Measurements from ENCODE around the gene PRKG1. TPM values are rescaled to one million over a fixed set of nuclear protein-coding genes. Genes with fewer than 3 reads are reported as not detected.

PRKG1 gene
- total and polyA plus RNA-seq, 2 donors (not counting 1 experiment from before 2014, with no cell fraction given), result not detected

DNA sequence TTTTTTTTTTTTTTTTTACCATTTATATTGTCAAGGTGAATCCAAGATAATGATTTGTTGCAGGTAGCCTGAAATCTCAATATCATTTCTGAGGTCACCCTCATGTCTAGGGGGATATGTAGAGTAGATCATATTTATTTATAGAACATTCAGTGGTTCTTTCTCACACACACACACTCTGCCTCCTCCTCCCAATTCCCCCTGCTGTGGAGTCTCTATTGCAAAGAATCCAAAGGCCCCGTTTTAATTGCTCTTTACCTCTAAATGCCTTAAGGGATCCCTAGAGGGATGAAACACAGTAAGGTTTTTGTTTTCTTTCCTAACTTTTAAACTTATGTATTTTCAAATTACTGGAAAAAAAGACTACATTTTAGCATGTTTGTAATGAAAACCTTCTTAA is 170.0 kb downstream of the PRKG1 start:
- H3K27ac Mint-ChIP-seq, result no peak overlapping the region
- DNase-seq, result no peak
- Histone ChIP-seq H3K4me2 (replicated peaks; ENCODE audit: low read depth, low read length, poor library complexity, severe bottlenecking) (no peak overlapping the region), H4K20me1 (ENCODE audit: control insufficient read depth, insufficient read depth, low read length, poor library complexity, severe bottlenecking) (no peaks in the 10 kb centered on the region), H2AFZ (ENCODE audit: insufficient read depth, low read depth, low read length, poor library complexity, severe bottlenecking) (no peak overlapping the region), H3K27me3 (replicated peaks in 1 of 4; ENCODE audit: control extremely low read depth in 1 of 4, control insufficient read depth in 3 of 4, insufficient read depth in 4 of 4, low read length in 3 of 4) (no peaks in the 10 kb centered on the region), H3K27ac (ENCODE audit: low read length in 2 of 2) (no peak overlapping the region), H3K9ac (ENCODE audit: low read length) (no peak overlapping the region), H3K79me2 (ENCODE audit: control insufficient read depth, insufficient read depth, low read length) (no peaks in the 10 kb centered on the region), H3K4me3 (ENCODE audit: control extremely low read depth in 1 of 5, extremely low read depth in 1 of 5, insufficient read depth in 1 of 5, low read depth in 2 of 5, low read length in 4 of 5) (no peak overlapping the region), H3K36me3 (replicated peaks in 1 of 2; ENCODE audit: control extremely low read depth in 1 of 2, control insufficient read depth in 1 of 2, extremely low read depth in 1 of 2, insufficient read depth in 2 of 2, low read length in 1 of 2) (no peaks in the 10 kb centered on the region), H3K9me3 (ENCODE audit: control extremely low read depth in 1 of 3, control insufficient read depth in 2 of 3, insufficient read depth in 1 of 3, low read length in 2 of 3) (no peaks in the 10 kb centered on the region), H3K4me1 (ENCODE audit: control insufficient read depth in 2 of 2, insufficient read depth in 2 of 2, low read length in 2 of 2) (no peaks in the 10 kb centered on the region)
- WGBS (ENCODE audit: insufficient coverage), result no CpG with 5 or more reads among the region's 1 CpG
- H3K4me1 Mint-ChIP-seq, result no peaks in the 10 kb centered on the region
- POLR2A ChIA-PET, result no interaction called here
- H3K9me3 Mint-ChIP-seq (ENCODE audit: insufficient read depth), result no peaks in the 10 kb centered on the region
- intact Hi-C loops (cut with micrococcal nuclease), result no loop called here
- no peaks in the 10 kb centered on the region for H3K27me3 Mint-ChIP-seq
- ATAC-seq (ENCODE audit: low read depth), result no peak
- CTCF ChIA-PET, result no interaction called here
- no peak for TF ChIP-seq EZH2 (IDR thresholded peaks at IDR 0.05; ENCODE audit: borderline replicate concordance, insufficient read depth, low read depth, low read length, poor library complexity, severe bottlenecking)
- TF ChIP-seq, protein P1, sequence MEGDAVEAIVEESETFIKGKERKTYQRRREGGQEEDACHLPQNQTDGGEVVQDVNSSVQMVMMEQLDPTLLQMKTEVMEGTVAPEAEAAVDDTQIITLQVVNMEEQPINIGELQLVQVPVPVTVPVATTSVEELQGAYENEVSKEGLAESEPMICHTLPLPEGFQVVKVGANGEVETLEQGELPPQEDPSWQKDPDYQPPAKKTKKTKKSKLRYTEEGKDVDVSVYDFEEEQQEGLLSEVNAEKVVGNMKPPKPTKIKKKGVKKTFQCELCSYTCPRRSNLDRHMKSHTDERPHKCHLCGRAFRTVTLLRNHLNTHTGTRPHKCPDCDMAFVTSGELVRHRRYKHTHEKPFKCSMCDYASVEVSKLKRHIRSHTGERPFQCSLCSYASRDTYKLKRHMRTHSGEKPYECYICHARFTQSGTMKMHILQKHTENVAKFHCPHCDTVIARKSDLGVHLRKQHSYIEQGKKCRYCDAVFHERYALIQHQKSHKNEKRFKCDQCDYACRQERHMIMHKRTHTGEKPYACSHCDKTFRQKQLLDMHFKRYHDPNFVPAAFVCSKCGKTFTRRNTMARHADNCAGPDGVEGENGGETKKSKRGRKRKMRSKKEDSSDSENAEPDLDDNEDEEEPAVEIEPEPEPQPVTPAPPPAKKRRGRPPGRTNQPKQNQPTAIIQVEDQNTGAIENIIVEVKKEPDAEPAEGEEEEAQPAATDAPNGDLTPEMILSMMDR (IDR thresholded peaks at IDR 0.05), result no peak
- no peak overlapping the region for H3K4me3 Mint-ChIP-seq

DNA sequence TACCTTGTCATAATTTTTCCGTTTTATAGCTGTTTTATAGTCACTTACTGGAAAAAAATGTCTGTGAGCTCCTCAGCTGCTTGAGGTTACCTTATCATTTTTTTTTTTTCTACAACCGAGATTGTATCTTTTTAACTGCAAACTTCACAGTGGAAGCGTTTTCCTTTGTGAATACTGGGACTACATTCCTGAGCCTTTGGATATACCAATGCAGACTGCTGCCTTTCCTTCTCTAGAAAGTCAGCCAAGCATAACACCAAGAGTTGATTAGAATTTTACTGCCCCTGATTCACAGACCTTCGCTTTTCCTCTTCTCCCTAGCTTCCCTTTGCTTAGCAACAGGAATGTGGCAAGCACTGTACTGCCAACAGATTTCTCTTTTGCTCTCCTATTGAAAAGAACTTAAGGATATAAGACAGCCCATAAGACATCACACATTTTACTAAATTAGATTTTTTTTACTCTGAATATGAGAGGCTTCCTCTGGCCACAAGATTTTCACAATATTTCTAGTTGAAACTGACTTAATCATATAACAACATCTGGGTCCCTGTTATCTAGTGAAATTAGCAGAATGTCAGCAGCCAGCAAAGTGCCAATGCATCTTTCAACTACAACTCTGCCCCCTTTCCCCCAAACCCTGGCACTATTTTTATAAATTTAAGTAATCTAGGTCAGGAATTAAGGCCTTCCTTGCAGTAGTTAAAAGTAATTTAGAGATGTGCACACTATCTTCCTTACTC is 170.6 kb downstream of the PRKG1 start:
- no peak overlapping the region for H3K27ac ChIP-seq (ENCODE audit: low read length in 2 of 2)
- H3K4me2 ChIP-seq (replicated peaks; ENCODE audit: low read depth, low read length, poor library complexity, severe bottlenecking), result no peak overlapping the region
- Mint-ChIP-seq H3K27me3 (no peaks in the 10 kb centered on the region), H3K4me1 (no peaks in the 10 kb centered on the region), H3K9me3 (ENCODE audit: insufficient read depth) (no peaks in the 10 kb centered on the region), H3K4me3 (no peak overlapping the region), H3K27ac (no peak overlapping the region)
- TF ChIP-seq EZH2 (IDR thresholded peaks at IDR 0.05; ENCODE audit: borderline replicate concordance, insufficient read depth, low read depth, low read length, poor library complexity, severe bottlenecking), result no peak
- TF ChIP-seq, protein P1 (IDR thresholded peaks at IDR 0.05), result no peak
- CTCF ChIA-PET, result no interaction called here
- no peak overlapping the region for H3K9ac ChIP-seq (ENCODE audit: low read length)
- intact Hi-C loops (cut with micrococcal nuclease), result no loop called here
- H3K4me3 ChIP-seq (ENCODE audit: control extremely low read depth in 1 of 5, extremely low read depth in 1 of 5, insufficient read depth in 1 of 5, low read depth in 2 of 5, low read length in 4 of 5), result no peak overlapping the region
- H2AFZ ChIP-seq (ENCODE audit: insufficient read depth, low read depth, low read length, poor library complexity, severe bottlenecking), result no peak overlapping the region
- DNase-seq, result no peak
- H3K79me2 ChIP-seq (ENCODE audit: control insufficient read depth, insufficient read depth, low read length), result no peaks in the 10 kb centered on the region
- H4K20me1 ChIP-seq (ENCODE audit: control insufficient read depth, insufficient read depth, low read length, poor library complexity, severe bottlenecking), result no peaks in the 10 kb centered on the region
- POLR2A ChIA-PET, result no interaction called here
- 47% methylated on average over 3 of the region's 4 CpGs for WGBS (ENCODE audit: insufficient coverage)
- H3K9me3 ChIP-seq (ENCODE audit: control extremely low read depth in 1 of 3, control insufficient read depth in 2 of 3, insufficient read depth in 1 of 3, low read length in 2 of 3), result no peaks in the 10 kb centered on the region
- no peak for ATAC-seq (ENCODE audit: low read depth)
- no peaks in the 10 kb centered on the region for H3K4me1 ChIP-seq (ENCODE audit: control insufficient read depth in 2 of 2, insufficient read depth in 2 of 2, low read length in 2 of 2)
- no peaks in the 10 kb centered on the region for H3K27me3 ChIP-seq (replicated peaks in 1 of 4; ENCODE audit: control extremely low read depth in 1 of 4, control insufficient read depth in 3 of 4, insufficient read depth in 4 of 4, low read length in 3 of 4)
- H3K36me3 ChIP-seq (replicated peaks in 1 of 2; ENCODE audit: control extremely low read depth in 1 of 2, control insufficient read depth in 1 of 2, extremely low read depth in 1 of 2, insufficient read depth in 2 of 2, low read length in 1 of 2), result no peaks in the 10 kb centered on the region

Data from B cell (primary cell).